Measurements from ENCODE around the gene ABR.
"Not testable (repeated sequence)": the region's sequence is repeated elsewhere in the genome, so short reads cannot be mapped to it uniquely, and the experiment has no call there.

ABR gene

DNA sequence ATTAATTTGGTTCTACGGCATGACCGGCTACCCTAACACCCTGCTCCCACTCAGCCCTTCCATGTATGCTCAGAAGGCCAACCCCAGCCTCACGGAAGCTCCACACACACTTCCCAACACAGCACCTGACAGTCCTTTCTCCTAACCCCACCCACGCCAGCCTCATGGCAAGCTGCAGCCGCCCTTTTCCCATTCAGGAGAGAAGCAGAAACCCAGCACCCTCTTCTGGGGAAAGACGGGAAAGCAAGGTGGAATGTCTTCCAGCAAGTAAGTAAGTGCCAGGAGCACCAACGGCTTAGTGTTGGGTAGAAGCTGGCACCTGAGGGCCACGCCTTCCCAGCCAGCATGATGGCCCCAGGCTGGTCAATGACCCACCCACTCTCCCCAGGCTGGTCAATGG, 32.1 kb downstream of the ABR start:
- no peak for DNase-seq (ENCODE audit: low spot score)

DNA sequence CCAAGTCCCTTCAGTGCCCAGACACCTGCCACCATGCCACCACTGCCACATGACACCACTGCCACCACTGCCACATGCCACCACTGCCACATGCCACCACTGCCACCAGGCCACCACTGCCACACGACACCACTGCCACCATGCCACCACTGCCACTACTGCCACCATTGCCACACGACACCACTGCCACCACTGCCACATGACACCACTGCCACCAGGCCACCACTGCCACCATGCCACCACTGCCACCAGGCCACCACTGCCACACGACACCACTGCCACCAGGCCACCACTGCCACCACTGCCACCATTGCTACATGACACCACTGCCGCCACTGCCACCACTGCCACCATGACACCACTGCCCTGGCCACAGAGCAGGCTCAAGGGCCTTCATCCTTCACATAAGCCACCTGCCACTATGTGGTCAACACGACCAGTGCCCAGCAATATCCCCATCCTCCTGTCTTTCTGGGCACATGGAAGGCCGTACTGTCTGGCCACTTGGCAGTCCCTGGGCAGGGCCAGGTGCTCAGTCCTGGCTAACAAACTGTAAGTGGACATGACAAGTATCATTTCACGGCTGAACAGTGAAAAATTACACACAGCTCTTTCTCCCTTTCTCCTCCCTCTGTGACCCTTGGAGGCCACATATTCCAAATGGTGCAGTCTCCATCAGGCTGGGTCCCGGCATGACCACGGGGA, 33.1 kb downstream of the ABR start:
- DNase-seq (ENCODE audit: low spot score): no peak

DNA sequence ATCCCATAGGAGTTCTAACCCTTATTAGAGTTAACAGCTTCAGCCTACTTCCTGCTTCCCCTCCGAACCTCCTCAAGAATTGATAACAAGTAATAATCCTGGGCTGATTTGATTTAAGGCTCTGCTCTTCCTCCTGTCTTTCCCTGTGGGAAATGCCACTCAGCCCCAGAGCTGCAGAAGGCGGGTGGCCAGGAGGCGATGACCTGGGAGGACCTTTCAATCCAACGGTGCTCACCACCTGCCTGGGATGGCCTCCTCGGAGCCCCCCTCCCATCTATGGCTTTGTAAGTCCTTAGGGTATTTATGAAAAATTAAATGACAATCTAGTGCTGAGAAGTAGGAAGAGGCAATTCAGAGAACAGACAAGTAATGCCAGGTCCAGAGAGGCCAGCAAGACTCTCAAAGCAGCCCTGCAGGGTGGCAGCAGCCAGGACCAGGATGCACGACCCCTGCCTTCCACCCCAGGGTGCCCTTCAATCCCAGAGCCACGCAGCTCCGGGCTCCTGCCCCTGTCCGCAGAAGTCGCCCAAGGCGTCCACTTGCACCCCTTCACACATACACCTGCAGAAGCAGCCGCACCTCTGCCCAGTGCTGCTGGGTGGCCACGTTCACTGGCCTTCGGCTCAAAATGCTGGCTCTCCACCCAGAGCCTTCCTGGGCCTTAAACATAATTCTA, 34.3 kb downstream of the ABR start:
- no peak for DNase-seq (ENCODE audit: low spot score)

DNA sequence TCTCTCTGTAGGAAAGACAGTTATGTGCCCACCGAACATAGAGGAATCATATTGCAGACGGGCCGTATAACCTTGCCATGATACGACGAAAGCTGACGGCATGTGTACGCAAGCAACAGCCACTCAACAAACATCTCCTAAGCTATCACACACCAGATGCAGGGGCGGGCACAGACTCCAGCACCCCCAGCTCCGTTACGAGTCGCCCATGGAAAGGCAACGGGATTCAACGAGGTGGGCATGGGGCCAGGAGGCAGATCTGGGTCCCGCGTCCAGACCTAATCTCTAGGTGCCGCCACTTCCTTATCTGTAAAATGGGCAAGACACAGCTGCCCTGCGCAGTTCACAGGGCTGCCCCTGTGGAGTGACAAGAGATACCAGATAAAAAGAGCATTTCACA, 35.6 kb downstream of the ABR start:
- peak; percentile 16 for DNase-seq (ENCODE audit: low spot score)

DNA sequence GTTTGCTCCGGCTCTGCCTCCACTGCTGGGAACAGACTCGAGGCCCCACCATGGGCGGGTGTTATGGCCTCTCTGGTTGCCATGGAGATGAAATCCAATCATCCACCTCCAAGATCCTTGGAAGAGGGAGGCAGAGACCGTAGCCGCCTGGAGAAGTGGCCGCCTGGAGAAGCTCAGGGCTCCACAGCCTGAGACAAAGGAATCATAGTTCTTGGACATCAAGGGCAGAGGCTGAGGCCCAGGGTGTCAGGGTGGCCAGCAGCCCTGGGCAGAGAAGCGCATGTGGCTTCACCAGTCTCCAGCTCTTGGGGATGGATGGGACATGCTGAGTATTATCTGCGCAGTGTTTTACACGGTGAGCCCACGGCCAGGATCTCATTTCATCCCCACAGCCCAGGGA, 36.2 kb downstream of the ABR start:
- DNase-seq (ENCODE audit: low spot score): no peak

DNA sequence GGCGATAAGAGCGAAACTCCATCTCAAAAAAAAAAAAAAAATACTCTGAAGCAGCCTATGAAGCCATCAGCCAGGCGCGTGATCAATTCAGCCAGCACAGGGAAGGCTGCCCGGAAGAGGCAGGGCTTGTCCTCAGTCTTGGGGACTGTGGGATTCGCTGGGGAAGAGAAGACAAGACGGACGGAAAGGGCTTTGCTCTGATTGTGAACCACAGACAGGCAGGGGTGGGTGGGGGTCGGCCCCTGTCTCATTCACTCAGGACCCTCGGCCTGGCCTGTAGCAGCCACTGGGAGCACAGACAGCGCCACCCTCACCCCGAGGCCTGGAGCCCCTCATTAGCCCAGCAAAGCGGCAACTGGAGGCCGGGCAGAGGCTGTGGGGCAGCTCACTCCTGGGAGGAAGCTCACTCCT, 37.2 kb downstream of the ABR start:
- no peak for DNase-seq (ENCODE audit: low spot score)

DNA sequence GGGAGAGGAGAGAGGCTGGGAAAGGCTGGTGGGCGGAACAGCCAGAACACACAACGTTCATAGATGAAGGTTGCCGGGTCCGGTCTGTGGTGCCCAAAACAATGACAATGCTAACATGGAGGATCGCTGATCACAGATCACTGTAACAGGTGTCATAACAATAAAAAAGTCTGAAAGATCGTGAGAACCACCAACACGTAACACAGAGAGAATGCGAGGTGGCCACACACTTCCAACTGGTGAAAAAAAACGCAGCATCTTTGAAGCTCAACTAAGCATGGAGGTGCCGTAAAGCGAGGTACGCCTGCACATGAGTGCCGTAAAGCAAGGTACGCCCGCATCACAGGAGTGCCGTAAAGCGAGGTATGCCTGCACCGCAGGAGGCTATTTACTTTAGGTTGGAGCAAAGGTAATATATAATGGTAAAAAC, 42.3 kb downstream of the ABR start:
- DNase-seq (ENCODE audit: low spot score): peak; percentile 20

DNA sequence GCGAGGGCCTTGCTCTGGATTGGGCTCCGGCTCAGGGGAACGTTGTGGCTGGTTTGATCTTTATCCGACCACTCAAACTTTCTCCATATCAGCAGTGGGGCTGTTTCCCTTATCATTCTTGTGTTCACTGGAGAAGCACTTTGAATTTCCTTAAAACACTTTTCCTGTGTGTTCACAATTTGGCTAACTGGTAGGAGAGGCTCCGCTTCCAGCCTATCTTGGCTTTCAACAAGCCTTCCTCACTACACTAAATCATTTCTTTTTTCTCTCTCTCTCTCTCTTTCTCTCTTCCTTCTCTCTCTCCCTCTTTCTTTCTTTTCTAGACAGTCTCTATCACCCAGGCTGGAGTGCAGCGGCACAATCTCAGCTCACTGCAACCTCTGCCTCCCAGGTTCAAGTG, 43.0 kb downstream of the ABR start:
- no peak for DNase-seq (ENCODE audit: low spot score)

DNA sequence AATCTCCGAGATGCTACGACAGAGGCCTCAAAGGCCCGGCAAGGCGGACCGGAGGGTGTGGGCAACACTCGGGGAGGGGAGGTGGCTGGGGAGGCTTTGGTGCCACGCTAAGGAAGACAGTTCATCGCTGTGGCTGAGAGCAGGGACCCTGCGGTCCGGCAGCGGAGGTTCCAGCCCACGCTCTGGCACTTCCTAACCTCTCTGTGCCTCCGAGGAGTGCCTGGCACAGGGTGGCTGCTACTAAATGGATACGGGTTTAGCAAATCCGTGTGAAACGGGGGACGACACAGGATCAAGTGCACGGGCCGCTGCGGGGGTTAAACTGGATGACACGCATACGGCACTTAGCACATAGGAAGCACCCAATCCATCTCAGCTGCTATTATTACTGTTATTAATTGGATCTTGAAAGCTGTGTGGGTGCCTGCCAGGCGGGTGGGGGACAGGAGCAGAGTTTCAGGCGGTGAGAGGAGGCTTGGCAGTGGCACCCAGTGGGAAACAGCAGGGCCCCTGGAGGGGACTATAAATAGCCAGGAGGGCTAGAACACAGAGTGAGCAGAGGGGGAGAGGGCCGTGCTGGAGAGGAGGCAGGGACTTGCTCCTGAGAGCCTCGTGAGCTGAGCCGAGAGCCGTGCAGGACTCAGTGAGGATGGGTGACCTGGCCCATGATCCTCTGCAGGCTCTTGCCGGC, 45.0 kb downstream of the ABR start:
- DNase-seq (ENCODE audit: low spot score): no peak

DNA sequence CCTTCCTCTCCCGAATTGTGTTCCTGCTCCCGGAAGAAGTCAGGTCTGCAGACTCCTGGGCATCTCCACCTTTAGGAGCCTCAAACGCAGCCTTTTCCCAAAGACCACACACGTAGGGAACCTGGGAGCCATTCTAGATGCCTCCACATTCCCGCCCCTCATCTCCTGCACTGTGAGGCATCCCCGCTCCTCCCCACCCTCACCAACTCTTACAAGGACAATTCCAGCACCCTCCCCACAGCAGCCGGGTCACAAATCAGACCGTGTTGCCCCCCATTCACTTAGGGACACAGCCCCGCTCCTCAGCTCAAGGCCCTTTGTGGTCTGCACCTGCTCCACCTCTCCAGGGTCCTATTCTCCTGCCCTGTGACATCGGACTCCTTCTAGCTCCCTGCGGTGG, 49.6 kb downstream of the ABR start:
- DNase-seq (ENCODE audit: low spot score): no peak

DNA sequence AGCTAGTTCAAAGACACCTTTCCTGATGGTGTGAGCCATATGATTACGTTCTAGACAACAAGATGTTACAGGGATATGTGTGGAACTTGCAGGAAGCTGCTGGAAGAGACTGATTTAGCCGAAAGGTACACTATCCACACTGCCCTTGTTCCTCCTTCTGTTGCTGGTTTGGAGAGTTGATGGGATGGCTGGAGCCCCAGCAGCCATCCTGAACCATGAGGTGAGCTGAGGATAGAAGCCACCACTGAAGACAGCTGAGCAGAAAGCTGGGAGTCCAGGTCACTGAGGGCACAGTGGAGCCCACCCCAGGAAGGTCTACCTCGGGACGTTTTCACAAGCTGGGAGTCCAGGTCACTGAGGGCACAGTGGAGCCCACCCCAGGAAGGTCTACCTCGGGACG, 51.3 kb downstream of the ABR start:
- DNase-seq (ENCODE audit: low spot score): not testable (repeated sequence)

DNA sequence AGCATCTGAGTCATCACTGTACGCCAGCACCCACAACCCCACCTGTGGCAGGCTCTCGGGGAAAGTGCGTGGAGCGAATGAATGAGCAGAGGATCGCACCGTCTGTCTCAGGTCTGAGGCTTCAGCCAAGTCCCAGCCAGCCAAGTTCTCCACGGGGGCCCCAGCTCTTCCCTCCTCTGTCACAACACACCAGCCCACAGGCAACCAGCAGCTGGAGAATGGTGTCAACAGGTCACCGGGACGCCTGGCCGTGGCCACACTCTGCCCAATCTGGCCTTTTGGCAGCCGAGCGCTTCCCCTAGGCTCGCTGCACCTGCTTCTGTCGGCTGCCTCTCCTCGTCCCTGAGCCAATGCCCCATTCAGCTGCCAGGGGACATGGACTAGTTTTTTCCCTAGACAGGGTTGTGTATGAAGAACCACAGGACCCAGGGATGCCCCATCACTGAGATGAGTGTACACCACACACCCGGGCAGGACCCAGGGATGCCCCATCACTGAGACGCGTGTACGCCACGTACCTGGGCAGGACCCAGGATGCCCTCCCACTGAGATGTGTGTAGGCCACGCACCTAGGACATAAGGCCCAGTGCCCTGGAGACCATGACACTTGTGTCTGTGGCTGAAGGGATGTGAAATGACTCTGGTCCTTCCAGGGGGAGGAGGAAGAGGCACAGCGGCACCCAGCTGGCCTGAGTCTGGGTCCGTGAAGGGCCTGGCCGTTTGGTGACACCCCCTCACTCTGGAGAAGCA, 52.8 kb downstream of the ABR start:
- DNase-seq (ENCODE audit: low spot score): no peak

DNA sequence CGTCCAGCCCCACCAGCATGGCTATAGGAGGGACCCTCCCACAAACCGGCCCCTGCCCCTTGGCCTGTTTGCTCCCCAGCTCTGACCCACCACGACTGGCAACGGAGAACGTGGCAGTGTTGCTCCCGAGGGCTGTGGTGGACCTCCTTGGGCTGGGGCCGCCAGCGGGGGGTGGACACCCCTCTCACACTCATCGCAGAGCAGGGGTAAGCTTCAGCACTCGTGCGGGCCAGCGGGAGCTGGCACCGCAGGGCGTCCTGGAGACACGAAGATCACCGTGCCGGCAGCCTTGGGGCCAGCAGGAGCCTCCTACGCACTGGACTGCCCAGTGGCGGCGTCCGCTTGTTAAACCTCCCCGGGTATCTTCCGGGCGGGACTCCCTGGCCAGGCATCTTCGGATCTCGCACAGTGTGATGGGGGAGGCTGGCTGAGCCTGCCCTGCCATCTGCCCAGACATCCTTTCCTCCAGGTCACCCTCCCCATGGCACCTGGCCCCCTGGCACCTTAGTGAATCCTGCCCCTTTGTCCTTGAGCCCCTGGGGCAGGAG, 53.5 kb downstream of the ABR start:
- DNase-seq (ENCODE audit: low spot score): no peak

DNA sequence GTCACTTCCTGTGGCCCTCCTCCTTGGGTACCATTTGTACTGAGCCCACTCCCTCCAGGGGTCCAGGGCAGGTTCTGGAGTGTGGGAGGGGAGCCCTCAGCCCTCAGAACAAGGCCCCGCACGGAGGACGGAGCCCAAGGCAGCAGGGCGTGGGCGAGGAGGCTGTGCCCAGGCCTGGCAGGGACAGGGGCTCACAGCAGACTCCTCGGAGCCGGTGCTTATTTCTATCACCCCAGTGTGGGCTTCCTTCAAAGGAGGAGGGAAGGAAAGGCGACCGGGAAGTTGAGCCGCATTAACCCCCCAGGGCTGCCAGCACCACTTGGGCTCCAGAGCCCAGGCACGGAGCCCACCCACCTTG, 54.0 kb downstream of the ABR start:
- DNase-seq (ENCODE audit: low spot score): no peak

DNA sequence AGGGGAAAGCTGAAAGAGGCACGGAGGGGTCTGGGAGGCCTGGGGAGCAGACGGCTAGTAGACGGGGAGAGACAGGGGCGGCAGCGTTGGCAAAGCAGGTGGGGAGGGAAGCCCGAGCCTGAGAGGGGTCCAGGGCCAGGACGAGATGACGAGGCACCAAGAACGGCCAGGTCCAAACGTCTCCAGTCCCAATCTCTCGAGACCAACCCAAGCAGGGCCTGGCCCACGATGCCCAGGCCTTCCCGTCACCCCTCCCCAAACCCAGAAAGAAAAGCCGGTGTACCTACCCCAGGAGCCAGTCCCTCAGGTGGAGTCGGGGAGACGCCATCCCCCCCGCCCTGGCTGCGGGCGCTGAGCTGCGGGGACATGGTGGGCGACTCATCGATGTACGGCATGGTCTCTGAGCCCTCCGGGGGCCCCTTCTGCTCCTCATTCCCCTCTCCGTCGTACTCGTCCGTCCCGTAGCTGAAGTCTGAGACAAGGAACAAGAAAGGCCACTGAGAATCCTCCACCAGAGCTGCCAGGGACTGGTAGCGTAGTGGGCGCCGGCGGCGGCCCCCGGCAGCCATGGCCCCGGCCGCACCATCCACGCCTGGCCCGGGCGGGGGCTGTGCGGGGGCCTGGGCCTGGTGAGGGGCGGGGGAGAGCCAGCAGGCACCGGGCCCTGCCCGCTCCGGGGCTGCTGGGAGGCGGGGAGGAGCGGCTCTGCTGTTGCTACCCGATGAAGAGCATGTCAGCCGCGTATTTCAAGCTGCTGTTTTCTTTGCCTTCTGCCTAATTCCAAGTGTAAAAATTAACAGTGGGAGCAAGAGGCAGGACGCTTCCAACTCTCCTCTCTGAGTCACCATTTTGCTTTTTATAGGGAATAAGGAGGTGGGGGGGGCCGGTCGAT, 54.6 kb downstream of the ABR start:
- DNase-seq (ENCODE audit: low spot score): no peak

DNA sequence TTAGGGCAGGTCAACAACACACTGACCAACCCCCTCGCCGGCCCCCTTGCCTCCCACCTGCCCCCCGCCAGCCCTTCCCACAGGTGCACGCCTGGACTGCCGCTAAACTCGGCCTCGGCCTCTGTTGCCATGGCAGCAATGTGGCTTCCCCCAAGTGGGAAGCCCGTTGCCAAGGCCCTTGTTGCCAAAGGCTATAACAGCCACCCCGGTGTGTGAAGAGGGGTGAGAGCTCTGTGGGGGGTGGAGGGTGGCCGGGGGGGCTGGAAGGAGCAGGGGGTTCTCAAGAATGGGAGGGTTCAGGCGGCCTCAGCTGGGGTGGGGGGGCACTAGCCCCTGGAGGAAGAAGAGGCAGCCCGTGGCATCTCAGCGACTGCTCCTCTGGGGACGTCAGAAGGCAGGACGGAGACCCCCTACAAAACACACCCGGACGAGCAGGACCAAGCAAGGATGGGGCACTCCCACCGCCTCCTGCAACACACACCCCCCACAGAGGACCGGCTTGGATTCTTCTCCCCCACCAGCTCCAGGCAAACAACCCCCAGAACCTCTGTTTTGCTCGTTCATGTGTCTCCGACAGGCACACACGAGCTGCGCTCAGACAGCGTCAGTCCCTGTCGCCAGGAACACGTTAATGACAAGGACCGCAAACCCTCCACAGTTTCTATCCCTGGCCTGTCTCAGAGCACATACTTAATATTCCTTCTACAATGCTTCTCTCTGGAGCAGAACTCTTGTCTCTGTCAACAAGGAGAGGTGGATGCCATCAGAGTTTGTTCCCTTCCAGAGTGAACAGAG, 55.7 kb downstream of the ABR start:
- DNase-seq (ENCODE audit: low spot score): no peak

DNA sequence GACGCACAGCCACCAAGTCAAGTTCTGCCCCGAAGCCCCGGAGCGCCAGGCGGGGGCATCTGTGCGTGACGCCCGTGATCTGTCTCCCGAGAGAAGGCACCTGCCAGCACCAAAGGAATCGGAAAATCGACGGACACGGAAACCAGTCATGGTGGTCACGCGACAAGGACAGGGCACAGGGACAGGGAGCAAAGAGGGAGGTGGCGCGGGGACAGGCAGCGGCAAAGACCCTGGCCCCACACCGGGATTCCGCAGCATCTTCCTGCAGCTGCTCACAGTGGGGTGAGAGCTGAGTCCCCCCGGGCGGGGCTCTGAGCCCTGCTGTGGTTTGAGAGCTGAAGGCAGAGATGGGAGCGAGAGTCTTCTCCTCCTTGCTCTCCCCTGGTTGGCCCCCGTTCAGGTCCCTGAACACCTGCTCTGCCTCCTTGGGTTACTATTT, 56.4 kb downstream of the ABR start:
- no peak for DNase-seq (ENCODE audit: low spot score)

DNA sequence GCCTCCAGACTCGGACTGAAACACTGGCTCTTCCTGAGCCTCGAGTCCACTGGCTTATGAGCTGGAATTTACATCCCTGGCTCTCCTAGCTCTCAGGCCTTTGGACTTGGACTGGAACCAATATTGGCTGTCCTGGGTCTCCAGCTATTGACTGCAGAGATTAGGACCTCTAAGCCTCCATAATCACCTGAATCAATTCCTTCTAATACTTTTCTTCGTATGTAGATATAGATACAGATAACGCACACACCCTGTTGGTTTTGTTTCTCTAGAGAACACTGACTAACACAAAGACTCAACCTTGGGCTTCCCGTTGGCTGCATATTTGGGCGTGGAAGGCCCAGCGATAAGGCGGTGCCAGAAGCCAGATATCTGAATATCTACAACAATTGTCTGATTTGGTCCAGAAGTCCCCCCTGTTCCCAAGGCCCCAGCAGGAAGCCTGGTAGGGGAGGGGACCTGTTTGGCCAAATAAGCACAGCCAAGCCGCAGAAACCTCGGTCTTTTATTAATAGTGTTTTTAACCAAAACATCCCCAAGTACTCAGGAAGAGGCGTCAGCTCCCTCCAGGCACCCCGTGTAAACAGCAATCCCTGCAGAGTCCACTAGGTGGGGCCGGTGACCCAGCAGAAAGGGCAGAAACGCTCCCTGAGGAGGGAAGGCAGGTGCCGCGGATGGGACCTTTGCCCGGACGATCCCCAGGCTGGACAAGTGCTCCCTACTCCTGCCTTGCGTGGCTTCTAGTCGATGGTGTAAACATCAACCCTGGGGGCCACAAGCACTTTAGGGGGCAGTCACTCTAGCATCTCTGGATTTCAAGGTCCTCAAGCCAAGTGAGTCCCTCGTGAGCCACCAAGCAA, 57.0 kb downstream of the ABR start:
- DNase-seq (ENCODE audit: low spot score): peak; percentile 55

DNA sequence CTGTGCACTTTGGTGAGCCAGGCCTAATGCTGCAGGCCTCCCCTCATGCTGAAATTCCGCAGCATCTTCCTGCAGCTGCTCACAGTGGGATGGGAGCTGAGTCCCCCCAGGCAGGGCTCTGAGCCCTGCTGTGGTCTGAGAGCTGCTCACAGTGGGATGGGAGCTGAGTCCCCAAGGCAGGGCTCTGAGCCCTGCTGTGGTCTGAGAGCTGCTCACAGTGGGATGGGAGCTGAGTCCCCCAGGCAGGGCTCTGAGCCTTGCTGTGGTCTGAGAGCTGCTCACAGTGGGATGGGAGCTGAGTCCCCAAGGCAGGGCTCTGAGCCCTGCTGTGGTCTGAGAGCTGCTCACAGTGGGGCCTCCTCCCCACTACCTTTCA, 58.4 kb downstream of the ABR start:
- DNase-seq (ENCODE audit: low spot score): not testable (repeated sequence)

All from hematopoietic multipotent progenitor cell treated with erythropoietin and hydrocortisone succinate and interleukin-3 and kit ligand, for 15 days (in vitro differentiated cells).